Measurements from ENCODE around the gene MYL6. TPM values are rescaled to one million over a fixed set of nuclear protein-coding genes. Genes with fewer than 3 reads are reported as not detected.

The MYL6 gene
- total RNA-seq, 1 experiment from 2014 or later: 1,181 TPM

DNA sequence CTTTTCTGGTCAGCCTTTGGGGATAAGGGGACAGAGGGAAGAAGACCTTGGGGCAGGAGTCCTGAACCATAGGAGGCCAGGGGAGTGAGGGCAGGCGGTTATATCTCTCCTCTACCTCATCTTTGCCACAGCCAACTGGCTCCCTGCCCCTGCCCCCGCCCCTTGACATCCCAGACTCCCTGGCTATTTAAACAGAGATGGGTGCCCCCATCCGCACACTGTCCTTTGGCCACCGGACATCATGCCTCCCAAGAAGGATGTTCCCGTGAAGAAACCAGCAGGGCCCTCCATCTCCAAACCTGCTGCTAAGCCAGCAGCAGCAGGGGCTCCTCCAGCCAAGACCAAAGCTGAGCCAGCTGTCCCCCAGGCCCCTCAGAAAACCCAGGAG is 4.5 kb upstream of the MYL6 start:
- Histone ChIP-seq H2BK20ac (ENCODE audit: low read depth, low read length, poor library complexity, severe bottlenecking) (no peak overlapping the region), H3K18ac (ENCODE audit: insufficient read length, low read depth, low read length) (no peak overlapping the region), H3K23me2 (ENCODE audit: insufficient read length, low read depth, low read length, poor library complexity, severe bottlenecking) (peaks cover 16% of the 10 kb centered on the region), H4K5ac (ENCODE audit: insufficient read length, low read depth, low read length) (no peak overlapping the region), H3K4me2 (ENCODE audit: insufficient read depth, insufficient read length, low read length) (peak overlapping the region; percentile 83), H2BK120ac (ENCODE audit: low read depth, low read length, poor library complexity, severe bottlenecking) (no peak overlapping the region), H3K23ac (ENCODE audit: insufficient read length, low read depth, low read length) (no peak overlapping the region), H2BK5ac (ENCODE audit: insufficient read length, low read length) (no peak overlapping the region), H2BK12ac (ENCODE audit: insufficient read length, low read depth, low read length) (no peak overlapping the region), H3K4me1 (ENCODE audit: insufficient read depth, low read length) (0 out of 2 replicates have a peak, but pooled peaks cover 2% of the 10 kb centered on the region), H2BK15ac (ENCODE audit: low read depth, low read length) (no peak overlapping the region), H3T11ph (ENCODE audit: low read length) (no peak overlapping the region), H3K27me3 (ENCODE audit: insufficient read depth, low read length) (no peaks in the 10 kb centered on the region), H3K9ac (ENCODE audit: extremely low read depth, insufficient read length, low read length) (no peak overlapping the region), H4K20me1 (ENCODE audit: control insufficient read depth, insufficient read depth, insufficient read length) (no peaks in the 10 kb centered on the region), H2AK5ac (ENCODE audit: insufficient read length, low read length) (no peak overlapping the region), H2AFZ (ENCODE audit: low read length) (no peak overlapping the region), H3K27ac (ENCODE audit: insufficient read length, low read depth, low read length) (no peak overlapping the region), H3K4ac (ENCODE audit: low read depth, low read length) (no peak overlapping the region), H3K56ac (ENCODE audit: insufficient read length, low read depth, low read length) (no peak overlapping the region), H3K79me1 (ENCODE audit: insufficient read depth, low read depth, low read length, poor library complexity, severe bottlenecking) (no peaks in the 10 kb centered on the region), H4K8ac (replicated peaks; ENCODE audit: insufficient read length, low read depth, low read length) (no peak overlapping the region), H3K14ac (ENCODE audit: insufficient read depth, low read length) (no peak overlapping the region), H3K79me2 (ENCODE audit: insufficient read depth, low read length) (peaks cover under 1% of the 10 kb centered on the region; the same call in 1 of the 2 replicates), H4K91ac (ENCODE audit: insufficient read length, low read depth, low read length) (no peak overlapping the region), H3K9me3 (ENCODE audit: control insufficient read depth, low read depth, low read length) (no peaks in the 10 kb centered on the region)
- peaks cover 26 to 35% of the 10 kb centered on the region in 2 experiments for H3K4me1 Mint-ChIP-seq
- peaks cover 0 to 1% of the 10 kb centered on the region in 2 experiments; a peak in 1 of 5 replicates for H3K9me3 Mint-ChIP-seq
- peaks cover 4% of the 10 kb centered on the region; the same call in 1 of the 2 replicates for H3K27me3 Mint-ChIP-seq (ENCODE audit: low read depth)
- H3K27ac Mint-ChIP-seq: peak overlapping the region in 1 of 3 experiments; percentile 23; a peak in 1 of 7 replicates
- no peak for DNase-seq
- peak overlapping the region; percentile 90 to 95 for H3K4me3 Mint-ChIP-seq
- no CpG with 5 or more reads among the region's 5 CpGs for WGBS (ENCODE audit: extremely low coverage, insufficient read length, low lambda C conversion rate)
- TF ChIP-seq, protein P1, sequence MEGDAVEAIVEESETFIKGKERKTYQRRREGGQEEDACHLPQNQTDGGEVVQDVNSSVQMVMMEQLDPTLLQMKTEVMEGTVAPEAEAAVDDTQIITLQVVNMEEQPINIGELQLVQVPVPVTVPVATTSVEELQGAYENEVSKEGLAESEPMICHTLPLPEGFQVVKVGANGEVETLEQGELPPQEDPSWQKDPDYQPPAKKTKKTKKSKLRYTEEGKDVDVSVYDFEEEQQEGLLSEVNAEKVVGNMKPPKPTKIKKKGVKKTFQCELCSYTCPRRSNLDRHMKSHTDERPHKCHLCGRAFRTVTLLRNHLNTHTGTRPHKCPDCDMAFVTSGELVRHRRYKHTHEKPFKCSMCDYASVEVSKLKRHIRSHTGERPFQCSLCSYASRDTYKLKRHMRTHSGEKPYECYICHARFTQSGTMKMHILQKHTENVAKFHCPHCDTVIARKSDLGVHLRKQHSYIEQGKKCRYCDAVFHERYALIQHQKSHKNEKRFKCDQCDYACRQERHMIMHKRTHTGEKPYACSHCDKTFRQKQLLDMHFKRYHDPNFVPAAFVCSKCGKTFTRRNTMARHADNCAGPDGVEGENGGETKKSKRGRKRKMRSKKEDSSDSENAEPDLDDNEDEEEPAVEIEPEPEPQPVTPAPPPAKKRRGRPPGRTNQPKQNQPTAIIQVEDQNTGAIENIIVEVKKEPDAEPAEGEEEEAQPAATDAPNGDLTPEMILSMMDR (conservative IDR thresholded peaks at IDR 0.05): no peak
- H3K36me3 Mint-ChIP-seq (ENCODE audit: insufficient read depth in 1 of 3, low read depth in 3 of 3): peaks cover 18 to 27% (median 27%) of the 10 kb centered on the region in 3 experiments; a peak in 6 of 7 replicates
